LNCAP (cell line): ENCODE results near the gene ACAP2.

Experiments used
- TF ChIP-seq, protein P1 (sequence below): fragments of 450-650 bp; IDR thresholded peaks from 2 replicates; pipeline ENCODE4 v1.5.1; 2017; ENCODE audit warnings: mild to moderate bottlenecking

ACAP2 gene

DNA sequence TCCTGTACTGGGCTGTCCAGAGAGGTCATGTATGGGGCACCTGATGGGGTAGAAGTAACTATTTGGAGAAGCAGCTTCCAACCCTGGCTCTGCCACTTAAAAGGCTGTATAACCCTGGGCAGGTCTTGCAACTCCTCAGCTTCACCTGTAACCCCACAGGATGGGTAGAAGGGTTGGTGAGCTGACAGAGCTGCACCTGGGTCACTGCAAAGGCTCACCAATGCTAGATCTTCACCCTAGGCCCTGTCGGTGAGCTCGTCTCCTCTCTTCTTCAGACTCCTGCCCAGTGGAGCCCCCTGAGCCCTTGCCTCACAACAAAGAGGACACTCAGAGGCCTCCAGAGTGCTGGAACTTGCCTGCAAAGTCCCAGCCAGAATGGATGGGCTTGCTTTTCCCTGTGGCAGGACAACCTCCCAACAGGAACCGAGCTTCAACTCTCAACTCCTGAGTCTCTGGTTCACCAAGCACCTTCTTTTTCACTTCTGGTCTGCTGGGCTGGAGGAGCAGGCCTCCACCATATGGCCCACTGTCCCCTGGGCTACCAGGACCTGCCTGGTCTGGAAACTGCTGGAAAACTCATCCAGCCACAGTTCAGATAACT, 217.7 kb downstream of the ACAP2 start:
- TF ChIP-seq, protein P1, sequence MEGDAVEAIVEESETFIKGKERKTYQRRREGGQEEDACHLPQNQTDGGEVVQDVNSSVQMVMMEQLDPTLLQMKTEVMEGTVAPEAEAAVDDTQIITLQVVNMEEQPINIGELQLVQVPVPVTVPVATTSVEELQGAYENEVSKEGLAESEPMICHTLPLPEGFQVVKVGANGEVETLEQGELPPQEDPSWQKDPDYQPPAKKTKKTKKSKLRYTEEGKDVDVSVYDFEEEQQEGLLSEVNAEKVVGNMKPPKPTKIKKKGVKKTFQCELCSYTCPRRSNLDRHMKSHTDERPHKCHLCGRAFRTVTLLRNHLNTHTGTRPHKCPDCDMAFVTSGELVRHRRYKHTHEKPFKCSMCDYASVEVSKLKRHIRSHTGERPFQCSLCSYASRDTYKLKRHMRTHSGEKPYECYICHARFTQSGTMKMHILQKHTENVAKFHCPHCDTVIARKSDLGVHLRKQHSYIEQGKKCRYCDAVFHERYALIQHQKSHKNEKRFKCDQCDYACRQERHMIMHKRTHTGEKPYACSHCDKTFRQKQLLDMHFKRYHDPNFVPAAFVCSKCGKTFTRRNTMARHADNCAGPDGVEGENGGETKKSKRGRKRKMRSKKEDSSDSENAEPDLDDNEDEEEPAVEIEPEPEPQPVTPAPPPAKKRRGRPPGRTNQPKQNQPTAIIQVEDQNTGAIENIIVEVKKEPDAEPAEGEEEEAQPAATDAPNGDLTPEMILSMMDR = no peak
